MM.1S (cell line): ENCODE measurements around the gene FAHD1.

ENCODE experiments used
- CTCF ChIP-seq: fragments of 300-600 bp; sonication (generic); IDR thresholded peaks from 2 replicates; pipeline ENCODE4 v1.5.1; 2016; ENCODE audit warnings: antibody characterized with exemption, low read length, mixed read lengths
- EZH2phosphoT487 ChIP-seq: fragments of 300-600 bp; sonication (generic); IDR thresholded peaks from 2 replicates; pipeline ENCODE4 v1.6.1; 2018; ENCODE audit warnings: antibody characterized with exemption, low read length

GRCh38 chr16:1861730-1862129 lies 34.7 kb downstream of the FAHD1 start:
- TF ChIP-seq EZH2phosphoT487 (no peak), CTCF (no peak)
